Activated CD4-positive, alpha-beta memory T cell treated with anti-CD3 and anti-CD28 coated beads, Interleukin-2, amount 10 ng/mL, durations not matched to agents 7 days and 5 days (primary cell): ENCODE data around the gene TJP1. TPM values are rescaled to one million over a fixed set of nuclear protein-coding genes. Genes with fewer than 3 reads are reported as not detected.
"Not testable (repeated sequence)": the region's sequence is repeated elsewhere in the genome, so short reads cannot be mapped to it uniquely, and the experiment has no call there.

ENCODE experiments used
- CTCF ChIA-PET: fragments of 350-600 bp; sonication (Branson Sonifier 250); formaldehyde crosslinking; loops from one replicate; lab custom pipeline; 2021; ENCODE audit warnings: antibody characterized with exemption, inconsistent platforms; lab: Charles Lee
- POLR2A ChIA-PET: fragments of 350-600 bp; sonication (Branson Sonifier 250); formaldehyde crosslinking; loops from one replicate; lab custom pipeline; 2021; ENCODE audit warnings: antibody characterized with exemption; lab: Charles Lee
- DNase-seq: peaks from one replicate; pipeline ENCODE4 v3.0.0-alpha.2; 2020
- H3K27ac Mint-ChIP-seq: one replicate; pipeline ENCODE4 v1.8.0; 2021; ENCODE audit warnings: mild to moderate bottlenecking, mixed read lengths
- H3K27me3 Mint-ChIP-seq: one replicate; pipeline ENCODE4 v1.8.0; 2021; ENCODE audit warnings: mixed read lengths
- H3K36me3 Mint-ChIP-seq: one replicate; pipeline ENCODE4 v1.8.0; 2021; ENCODE audit warnings: low read depth, mixed read lengths
- H3K4me1 Mint-ChIP-seq: one replicate; pipeline ENCODE4 v1.8.0; 2021; ENCODE audit warnings: mixed read lengths
- H3K4me3 Mint-ChIP-seq: one replicate; pipeline ENCODE4 v1.8.0; 2021; ENCODE audit warnings: mild to moderate bottlenecking, mixed read lengths
- H3K9me3 Mint-ChIP-seq: one replicate; pipeline ENCODE4 v1.8.0; 2021; ENCODE audit warnings: mixed read lengths
- total RNA-seq, 2 experiments: library from RNA; stranded (reverse); gene quantifications; one replicate each; pipeline ENCODE4 v1.2.3, GENCODE V29; 2021

The TJP1 gene
- total RNA-seq, 2 experiments from 2014 or later, result not detected

DNA sequence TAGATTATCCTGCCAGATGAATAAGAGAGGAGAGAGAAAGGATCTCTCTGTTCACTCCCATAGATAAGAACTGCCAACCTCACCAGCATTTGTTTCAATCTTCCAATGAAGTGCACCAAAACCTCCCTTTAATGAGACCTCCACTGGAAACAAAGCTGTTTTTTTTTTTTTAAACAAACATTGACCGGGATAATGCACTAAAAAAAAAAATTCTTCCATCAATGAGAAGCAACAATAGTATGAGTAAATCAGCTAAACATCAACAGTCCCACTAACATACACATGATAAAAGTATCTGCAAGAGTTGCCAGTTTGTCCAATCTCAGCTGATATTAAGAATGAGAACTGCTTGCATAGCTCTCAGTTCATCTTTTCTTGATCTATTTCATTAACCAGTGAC is 19.9 kb downstream of the TJP1 start:
- DNase-seq, result no peak
- peaks cover 21% of the 10 kb centered on the region for H3K27me3 Mint-ChIP-seq
- no peak overlapping the region for H3K27ac Mint-ChIP-seq
- no peaks in the 10 kb centered on the region for H3K9me3 Mint-ChIP-seq
- no peaks in the 10 kb centered on the region for H3K4me1 Mint-ChIP-seq
- ChIA-PET CTCF (no interaction called here), POLR2A (no interaction called here)
- no peaks in the 10 kb centered on the region for H3K36me3 Mint-ChIP-seq
- no peak overlapping the region for H3K4me3 Mint-ChIP-seq

DNA sequence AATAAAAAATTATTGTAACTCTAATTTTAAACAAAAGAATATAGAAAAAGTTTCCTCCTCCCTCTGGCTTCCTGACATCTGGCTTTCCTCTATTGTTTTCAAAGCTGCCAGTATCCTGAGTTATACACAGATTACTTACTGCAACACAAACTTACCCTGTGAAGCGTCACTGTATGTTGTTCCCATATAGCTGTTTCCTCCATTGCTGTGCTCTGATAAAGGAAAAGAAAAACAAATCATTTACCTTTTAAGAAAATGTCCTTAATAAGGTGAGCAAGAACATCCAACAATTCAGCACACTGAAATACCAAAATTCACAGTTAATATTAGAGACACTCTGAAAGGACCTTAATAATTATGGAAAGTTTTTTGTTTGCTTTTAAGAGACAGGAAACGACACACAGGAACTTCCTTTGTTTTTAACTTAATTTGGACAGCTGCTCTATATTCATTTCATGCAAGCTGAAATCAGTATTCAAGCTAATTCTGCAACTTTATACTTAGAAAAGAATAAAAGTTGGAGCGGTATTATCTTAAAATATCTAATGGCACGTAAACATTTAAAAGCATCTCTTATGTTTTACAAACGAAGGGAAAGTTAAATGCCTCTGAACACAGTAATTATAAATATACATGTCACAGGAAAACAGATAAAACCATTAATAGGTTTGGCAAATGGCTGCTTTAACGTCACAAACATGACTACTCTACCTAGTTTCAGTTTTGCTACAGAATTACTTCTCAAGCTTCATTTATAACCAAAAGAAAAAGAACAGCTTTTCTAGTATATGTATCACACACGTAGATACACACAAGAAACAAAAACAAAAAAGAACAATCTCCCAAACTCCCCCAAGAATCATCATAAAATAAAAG is 21.5 kb downstream of the TJP1 start:
- no peak overlapping the region for H3K27ac Mint-ChIP-seq
- CTCF ChIA-PET, result interaction anchor here (0.8 kb wide), 1 partner anchor 19 kb away, joined by 3 read pairs; no protein-coding TSS in a partner anchor
- H3K36me3 Mint-ChIP-seq, result no peaks in the 10 kb centered on the region

DNA sequence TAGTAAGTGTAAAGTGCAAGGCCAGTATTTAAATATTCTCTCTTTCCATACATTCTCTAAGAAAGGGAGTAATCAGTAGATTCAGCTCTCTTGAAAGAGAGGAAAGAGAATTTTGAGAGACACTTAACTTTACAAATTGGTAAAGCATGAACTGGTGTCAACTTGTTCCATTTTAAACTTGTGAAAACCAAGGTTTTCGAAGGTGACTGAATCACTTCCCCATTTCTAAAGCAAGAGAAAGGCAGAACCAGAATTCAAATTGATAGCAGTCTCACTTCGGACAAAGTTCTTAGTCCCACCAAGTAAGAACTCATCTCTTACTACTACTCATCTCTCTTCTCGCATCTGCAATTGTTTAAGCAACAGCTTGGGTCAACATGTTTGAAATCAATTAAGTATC is 22.4 kb downstream of the TJP1 start:
- no peak for DNase-seq
- no peaks in the 10 kb centered on the region for H3K36me3 Mint-ChIP-seq
- H3K9me3 Mint-ChIP-seq, result no peaks in the 10 kb centered on the region
- no peaks in the 10 kb centered on the region for H3K4me1 Mint-ChIP-seq
- no peak overlapping the region for H3K27ac Mint-ChIP-seq
- POLR2A ChIA-PET, result no interaction called here
- CTCF ChIA-PET, result no interaction called here
- no peak overlapping the region for H3K4me3 Mint-ChIP-seq
- peaks cover 4% of the 10 kb centered on the region for H3K27me3 Mint-ChIP-seq

More for the DNA sequence above, 21.5 kb downstream of the TJP1 start:
- Mint-ChIP-seq H3K4me1 (no peaks in the 10 kb centered on the region), H3K27me3 (peaks cover 9% of the 10 kb centered on the region), H3K4me3 (no peak overlapping the region), H3K9me3 (no peaks in the 10 kb centered on the region)
- POLR2A ChIA-PET, result no interaction called here
- DNase-seq, result no peak

DNA sequence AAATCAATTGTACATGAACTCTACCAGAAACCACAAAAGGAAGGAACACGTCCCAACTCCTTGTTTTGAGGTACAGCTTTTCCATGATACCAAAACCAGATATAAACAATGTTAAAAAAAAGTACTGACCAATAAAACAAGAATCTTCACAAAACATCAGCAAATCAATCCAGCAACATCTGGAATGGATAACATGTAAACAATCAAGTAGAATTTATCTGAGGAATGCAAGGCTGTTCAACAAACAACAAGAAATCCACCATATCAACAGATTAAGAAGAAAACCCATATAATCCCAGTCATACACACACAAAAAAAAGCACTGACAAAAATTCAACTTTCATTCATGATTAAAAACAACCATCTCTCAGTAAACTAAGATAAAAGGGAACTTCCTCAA is 26.7 kb downstream of the TJP1 start:
- Mint-ChIP-seq H3K4me1 (no peaks in the 10 kb centered on the region), H3K36me3 (no peaks in the 10 kb centered on the region), H3K4me3 (no peak overlapping the region), H3K9me3 (no peaks in the 10 kb centered on the region), H3K27me3 (peaks cover 4% of the 10 kb centered on the region), H3K27ac (no peak overlapping the region)
- POLR2A ChIA-PET, result no interaction called here
- CTCF ChIA-PET, result no interaction called here
- DNase-seq, result no peak

DNA sequence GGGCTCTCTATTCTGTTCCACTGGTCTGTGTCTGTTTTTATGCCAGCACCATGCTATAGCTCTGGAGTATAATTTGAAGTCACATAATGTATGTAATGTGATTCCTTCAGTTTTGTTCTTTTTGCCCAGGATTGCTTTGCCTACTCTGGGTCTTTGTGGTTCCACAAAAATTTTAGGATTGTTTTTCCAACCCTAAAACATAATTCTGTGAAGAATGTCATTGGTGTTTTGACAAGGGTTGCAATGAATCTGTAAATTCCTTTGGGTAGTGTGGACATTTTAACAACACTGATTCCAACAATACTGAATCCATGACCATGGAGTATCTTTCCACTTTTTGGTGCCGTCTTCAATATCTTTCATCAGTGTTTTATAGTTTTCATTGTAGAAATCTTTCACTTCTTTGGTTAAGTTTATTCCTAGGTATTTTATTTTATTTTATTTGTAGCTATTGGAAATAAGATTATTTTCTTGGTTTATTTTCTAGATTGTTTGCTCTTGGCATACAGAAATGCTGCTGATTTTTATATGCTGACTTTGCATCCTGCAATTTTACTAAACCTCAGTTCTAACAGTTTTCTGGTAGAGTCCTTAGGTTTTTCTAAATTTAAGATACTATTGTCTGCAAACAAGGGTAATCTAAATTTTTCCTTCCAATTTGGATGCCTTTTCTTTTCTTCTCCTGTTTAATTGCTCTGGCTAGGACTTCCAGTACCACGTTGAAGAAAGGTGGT is 29.7 kb downstream of the TJP1 start:
- POLR2A ChIA-PET, result no interaction called here
- CTCF ChIA-PET, result no interaction called here
- Mint-ChIP-seq H3K36me3 (no peaks in the 10 kb centered on the region), H3K4me1 (no peaks in the 10 kb centered on the region), H3K27ac (no peak overlapping the region), H3K9me3 (peaks cover 2% of the 10 kb centered on the region), H3K27me3 (no peaks in the 10 kb centered on the region), H3K4me3 (no peak overlapping the region)
- DNase-seq, result no peak

DNA sequence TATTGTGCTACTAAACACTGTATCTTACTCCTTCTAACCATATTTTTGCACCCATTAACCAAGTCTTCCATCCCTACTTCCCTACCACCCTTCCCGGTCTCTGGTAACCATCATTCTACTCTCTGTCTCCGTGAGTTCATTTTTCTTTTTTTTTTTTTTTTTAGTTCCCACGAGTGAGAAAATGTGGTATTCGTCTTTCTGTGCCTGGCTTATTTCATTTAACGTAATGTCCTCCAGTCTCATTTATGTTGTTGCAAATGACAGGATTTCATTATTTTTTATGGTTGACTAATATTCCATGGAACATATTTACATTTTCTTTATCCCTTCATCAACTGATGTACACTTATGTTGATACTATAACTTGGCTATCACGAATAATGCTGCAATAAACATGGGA is 31.7 kb downstream of the TJP1 start:
- POLR2A ChIA-PET, result no interaction called here
- H3K36me3 Mint-ChIP-seq, result no peaks in the 10 kb centered on the region
- DNase-seq, result no peak
- no peak overlapping the region for H3K27ac Mint-ChIP-seq
- H3K27me3 Mint-ChIP-seq, result no peaks in the 10 kb centered on the region
- H3K4me3 Mint-ChIP-seq, result no peak overlapping the region
- peaks cover 2% of the 10 kb centered on the region for H3K9me3 Mint-ChIP-seq
- no peaks in the 10 kb centered on the region for H3K4me1 Mint-ChIP-seq
- CTCF ChIA-PET, result no interaction called here

DNA sequence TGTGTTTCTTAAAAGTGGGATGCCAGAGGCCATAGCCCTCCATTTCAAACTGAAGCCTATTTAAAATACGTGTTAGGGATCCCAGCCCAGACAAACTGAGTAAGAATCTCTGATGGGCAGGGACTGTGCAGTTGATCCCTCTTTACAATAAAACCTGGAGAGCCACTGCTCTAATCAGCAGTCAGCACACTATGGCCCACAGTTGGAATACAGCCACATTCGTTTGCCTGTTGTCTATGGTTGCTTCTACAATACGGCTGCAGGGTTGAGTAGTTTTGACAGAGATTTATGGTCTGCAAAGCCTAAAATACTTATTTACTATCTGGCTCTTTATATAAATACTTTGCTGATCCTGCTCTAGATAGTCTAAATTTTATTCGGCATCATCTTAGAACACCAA is 32.4 kb downstream of the TJP1 start:
- no peak overlapping the region for H3K27ac Mint-ChIP-seq
- ChIA-PET CTCF (no interaction called here), POLR2A (no interaction called here)
- no peaks in the 10 kb centered on the region for H3K36me3 Mint-ChIP-seq
- no peaks in the 10 kb centered on the region for H3K4me1 Mint-ChIP-seq
- peaks cover 2% of the 10 kb centered on the region for H3K9me3 Mint-ChIP-seq
- no peak overlapping the region for H3K4me3 Mint-ChIP-seq
- no peak for DNase-seq
- H3K27me3 Mint-ChIP-seq, result no peaks in the 10 kb centered on the region

- Mint-ChIP-seq H3K27me3 (no peaks in the 10 kb centered on the region), H3K4me1 (no peaks in the 10 kb centered on the region), H3K36me3 (no peaks in the 10 kb centered on the region), H3K9me3 (peaks cover 2% of the 10 kb centered on the region), H3K27ac (no peak overlapping the region), H3K4me3 (no peak overlapping the region)
- POLR2A ChIA-PET, result no interaction called here
- CTCF ChIA-PET, result no interaction called here
- no peak for DNase-seq
Observed at GRCh38 chr15:29788433-29789034, 33.7 kb downstream of the TJP1 start.

DNA sequence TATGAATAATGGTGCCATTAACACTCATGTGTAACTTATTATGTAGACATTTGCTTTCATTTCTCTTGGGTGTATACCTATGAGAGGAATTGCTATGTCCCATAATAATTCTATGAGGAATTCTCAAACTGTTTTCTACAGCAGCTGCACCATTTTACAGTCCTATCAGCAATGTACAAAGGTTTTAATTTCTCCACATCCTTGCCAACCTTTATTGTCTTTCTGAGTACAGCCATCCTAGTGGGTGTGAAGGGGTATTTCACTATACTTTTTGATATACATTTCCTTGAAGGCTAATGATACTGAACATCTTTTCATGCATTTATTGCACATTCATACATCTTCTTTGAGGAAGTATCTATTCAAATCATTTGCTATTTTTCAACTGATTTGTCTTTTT is 34.5 kb downstream of the TJP1 start:
- ChIA-PET CTCF (no interaction called here), POLR2A (no interaction called here)
- Mint-ChIP-seq H3K36me3 (no peaks in the 10 kb centered on the region), H3K4me1 (no peaks in the 10 kb centered on the region), H3K27me3 (no peaks in the 10 kb centered on the region), H3K9me3 (peaks cover 2% of the 10 kb centered on the region), H3K4me3 (no peak overlapping the region), H3K27ac (no peak overlapping the region)
- no peak for DNase-seq

DNA sequence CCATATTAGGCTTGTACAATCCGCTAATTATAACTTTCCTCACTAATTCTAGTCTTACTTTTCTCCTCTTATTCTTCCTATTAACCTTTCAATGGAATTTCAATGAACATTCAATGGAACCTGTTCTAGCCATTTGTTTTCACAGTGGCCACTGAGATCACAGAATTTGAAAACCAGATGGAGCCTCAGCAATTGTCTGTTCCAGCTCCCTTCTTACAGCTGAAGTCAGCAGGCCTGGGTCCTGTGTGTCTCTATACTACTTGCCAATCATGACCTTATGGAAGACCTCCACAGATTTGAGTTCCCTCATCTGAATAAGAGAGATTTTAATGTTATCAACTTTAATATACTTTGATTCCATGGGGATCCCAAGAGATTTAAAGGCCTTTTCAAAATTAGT is 36.6 kb downstream of the TJP1 start:
- POLR2A ChIA-PET, result interaction anchor here (1.0 kb wide), 1 partner anchor 20 kb away, joined by 3 read pairs; no protein-coding TSS in a partner anchor

GRCh38 chr15:29785136-29785535 is 37.1 kb downstream of the TJP1 start:
- Mint-ChIP-seq H3K36me3 (no peaks in the 10 kb centered on the region), H3K4me1 (no peaks in the 10 kb centered on the region), H3K4me3 (no peak overlapping the region), H3K27ac (no peak overlapping the region), H3K27me3 (peaks cover 5% of the 10 kb centered on the region), H3K9me3 (no peaks in the 10 kb centered on the region)
- no peak for DNase-seq
- POLR2A ChIA-PET, result interaction anchor here (1.0 kb wide), 1 partner anchor 20 kb away, joined by 3 read pairs; no protein-coding TSS in a partner anchor
- CTCF ChIA-PET, result no interaction called here

More for the DNA sequence above, 36.6 kb downstream of the TJP1 start:
- CTCF ChIA-PET, result no interaction called here
- H3K4me3 Mint-ChIP-seq, result no peak overlapping the region
- DNase-seq, result no peak
- H3K9me3 Mint-ChIP-seq, result peaks cover 2% of the 10 kb centered on the region
- H3K36me3 Mint-ChIP-seq, result no peaks in the 10 kb centered on the region
- H3K4me1 Mint-ChIP-seq, result no peaks in the 10 kb centered on the region
- H3K27me3 Mint-ChIP-seq, result peaks cover 4% of the 10 kb centered on the region
- H3K27ac Mint-ChIP-seq, result no peak overlapping the region

- no peaks in the 10 kb centered on the region for H3K4me1 Mint-ChIP-seq
- POLR2A ChIA-PET, result no interaction called here
- CTCF ChIA-PET, result no interaction called here
Observed at GRCh38 chr15:29784413-29784812, 37.9 kb downstream of the TJP1 start.

GRCh38 chr15:29782816-29783215 is 39.5 kb downstream of the TJP1 start:
- DNase-seq, H3K4me3 Mint-ChIP-seq, POLR2A ChIA-PET, H3K36me3 Mint-ChIP-seq, H3K27me3 Mint-ChIP-seq, CTCF ChIA-PET, H3K4me1 Mint-ChIP-seq, H3K9me3 Mint-ChIP-seq, H3K27ac Mint-ChIP-seq: not testable (repeated sequence)

More at GRCh38 chr15:29784413-29784812, 37.9 kb downstream of the TJP1 start:
- Mint-ChIP-seq H3K27me3 (peaks cover 5% of the 10 kb centered on the region), H3K4me3 (no peak overlapping the region), H3K27ac (no peak overlapping the region), H3K9me3 (no peaks in the 10 kb centered on the region), H3K36me3 (no peaks in the 10 kb centered on the region)
- DNase-seq, result no peak
